Measurements from ENCODE around the gene HOXA3.

Gene HOXA3

GRCh38 chr7:27183682-27184336 is 31.4 kb upstream of the HOXA3 start:
- Mint-ChIP-seq H3K9me3 (no peaks in the 10 kb centered on the region), H3K4me3 (peak overlapping the region; percentile 81), H3K4me1 (peaks cover 50% of the 10 kb centered on the region), H3K27ac (no peak overlapping the region), H3K36me3 (peaks cover 8% of the 10 kb centered on the region)
- ATAC-seq, result no peak
- DNase-seq (ENCODE audit: low spot score in 2 of 2), result no peak

GRCh38 chr7:27182861-27183681 is 30.7 kb upstream of the HOXA3 start:
- no peak overlapping the region for H3K27ac Mint-ChIP-seq
- no peak for ATAC-seq
- peaks cover 8% of the 10 kb centered on the region for H3K36me3 Mint-ChIP-seq
- no peaks in the 10 kb centered on the region for H3K9me3 Mint-ChIP-seq
- peaks cover 43% of the 10 kb centered on the region for H3K4me1 Mint-ChIP-seq
- DNase-seq (ENCODE audit: low spot score in 2 of 2), result no peak
- H3K4me3 Mint-ChIP-seq, result peak overlapping the region; percentile 81

- no peak for DNase-seq (ENCODE audit: low spot score in 2 of 2)
- H3K4me3 Mint-ChIP-seq, result no peak overlapping the region
- no peak overlapping the region for H3K27ac Mint-ChIP-seq
- H3K36me3 Mint-ChIP-seq, result peaks cover 8% of the 10 kb centered on the region
- no peaks in the 10 kb centered on the region for H3K9me3 Mint-ChIP-seq
- peaks cover 36% of the 10 kb centered on the region for H3K4me1 Mint-ChIP-seq
- no peak for ATAC-seq
These were observed 30.0 kb upstream of the HOXA3 start for GRCh38 chr7:27182285-27182841.

GRCh38 chr7:27181795-27182275 is 29.5 kb upstream of the HOXA3 start:
- DNase-seq (ENCODE audit: low spot score in 2 of 2), result no peak
- no peaks in the 10 kb centered on the region for H3K9me3 Mint-ChIP-seq
- H3K4me1 Mint-ChIP-seq, result peaks cover 35% of the 10 kb centered on the region
- no peak overlapping the region for H3K4me3 Mint-ChIP-seq
- H3K27ac Mint-ChIP-seq, result no peak overlapping the region
- H3K36me3 Mint-ChIP-seq, result peaks cover 8% of the 10 kb centered on the region
- ATAC-seq, result no peak

GRCh38 chr7:27180431-27181420 is 28.3 kb upstream of the HOXA3 start:
- DNase-seq (ENCODE audit: low spot score in 2 of 2), result no peak

GRCh38 chr7:27179503-27180430 is 27.4 kb upstream of the HOXA3 start:
- ATAC-seq (peak; percentile 77), DNase-seq (ENCODE audit: low spot score in 2 of 2) (peak; percentile 64 to 75)
- Mint-ChIP-seq H3K4me3 (peak overlapping the region; percentile 35), H3K9me3 (no peaks in the 10 kb centered on the region), H3K27ac (no peak overlapping the region), H3K36me3 (peaks cover under 1% of the 10 kb centered on the region), H3K4me1 (peaks cover 20% of the 10 kb centered on the region)

More at GRCh38 chr7:27180431-27181420, 28.3 kb upstream of the HOXA3 start:
- Mint-ChIP-seq H3K27ac (no peak overlapping the region), H3K9me3 (no peaks in the 10 kb centered on the region), H3K36me3 (peaks cover 8% of the 10 kb centered on the region), H3K4me1 (peaks cover 27% of the 10 kb centered on the region), H3K4me3 (no peak overlapping the region)
- no peak for ATAC-seq

GRCh38 chr7:27179030-27179429 is 26.6 kb upstream of the HOXA3 start:
- Mint-ChIP-seq H3K4me3 (no peak overlapping the region), H3K4me1 (peaks cover 19% of the 10 kb centered on the region), H3K27ac (no peak overlapping the region)

GRCh38 chr7:27178366-27178765 is 26.0 kb upstream of the HOXA3 start:
- ATAC-seq (no peak), DNase-seq (ENCODE audit: low spot score in 2 of 2) (no peak)
- Mint-ChIP-seq H3K4me1 (peaks cover 19% of the 10 kb centered on the region), H3K27ac (no peak overlapping the region), H3K36me3 (no peaks in the 10 kb centered on the region), H3K9me3 (no peaks in the 10 kb centered on the region), H3K4me3 (no peak overlapping the region)

More at GRCh38 chr7:27179030-27179429, 26.6 kb upstream of the HOXA3 start:
- ATAC-seq (no peak), DNase-seq (ENCODE audit: low spot score in 2 of 2) (no peak)
- no peaks in the 10 kb centered on the region for H3K36me3 Mint-ChIP-seq
- H3K9me3 Mint-ChIP-seq, result no peaks in the 10 kb centered on the region

GRCh38 chr7:27177795-27178320 is 25.5 kb upstream of the HOXA3 start:
- DNase-seq (ENCODE audit: low spot score in 2 of 2) (no peak), ATAC-seq (no peak)
- no peak overlapping the region for H3K27ac Mint-ChIP-seq
- no peak overlapping the region for H3K4me3 Mint-ChIP-seq
- H3K36me3 Mint-ChIP-seq, result no peaks in the 10 kb centered on the region
- no peaks in the 10 kb centered on the region for H3K9me3 Mint-ChIP-seq
- peaks cover 19% of the 10 kb centered on the region for H3K4me1 Mint-ChIP-seq

GRCh38 chr7:27176962-27177794 is 24.8 kb upstream of the HOXA3 start:
- peaks cover 24% of the 10 kb centered on the region for H3K4me1 Mint-ChIP-seq
- H3K9me3 Mint-ChIP-seq, result no peaks in the 10 kb centered on the region
- H3K36me3 Mint-ChIP-seq, result no peaks in the 10 kb centered on the region
- DNase-seq (ENCODE audit: low spot score in 2 of 2), result no peak
- H3K27ac Mint-ChIP-seq, result no peak overlapping the region
- no peak for ATAC-seq
- no peak overlapping the region for H3K4me3 Mint-ChIP-seq

- Mint-ChIP-seq H3K4me1 (peaks cover 31% of the 10 kb centered on the region), H3K9me3 (no peaks in the 10 kb centered on the region), H3K36me3 (no peaks in the 10 kb centered on the region), H3K4me3 (no peak overlapping the region), H3K27ac (no peak overlapping the region)
- DNase-seq (ENCODE audit: low spot score in 2 of 2), result no peak
- ATAC-seq, result no peak
These were observed 24.1 kb upstream of the HOXA3 start for GRCh38 chr7:27176524-27176845.

GRCh38 chr7:27175626-27176523 is 23.5 kb upstream of the HOXA3 start:
- ATAC-seq (no peak), DNase-seq (ENCODE audit: low spot score in 2 of 2) (no peak)
- H3K9me3 Mint-ChIP-seq, result no peaks in the 10 kb centered on the region
- H3K36me3 Mint-ChIP-seq, result no peaks in the 10 kb centered on the region
- H3K4me1 Mint-ChIP-seq, result peaks cover 34% of the 10 kb centered on the region
- no peak overlapping the region for H3K27ac Mint-ChIP-seq
- no peak overlapping the region for H3K4me3 Mint-ChIP-seq

Measured in stimulated activated effector memory CD8-positive, alpha-beta T cell treated with anti-CD3 and anti-CD28 coated beads, Interleukin-12 subunit alpha, Interleukin-12 subunit beta, amount 100 ng/mL, for 72 hours (primary cell).